ENCODE measurements around the gene RABL6. TPM values are rescaled to one million over a fixed set of nuclear protein-coding genes. Genes with fewer than 3 reads are reported as not detected.

The RABL6 gene
- polyA plus RNA-seq, 3 donors: 58.6 to 61.1 (median 59.7) TPM

DNA sequence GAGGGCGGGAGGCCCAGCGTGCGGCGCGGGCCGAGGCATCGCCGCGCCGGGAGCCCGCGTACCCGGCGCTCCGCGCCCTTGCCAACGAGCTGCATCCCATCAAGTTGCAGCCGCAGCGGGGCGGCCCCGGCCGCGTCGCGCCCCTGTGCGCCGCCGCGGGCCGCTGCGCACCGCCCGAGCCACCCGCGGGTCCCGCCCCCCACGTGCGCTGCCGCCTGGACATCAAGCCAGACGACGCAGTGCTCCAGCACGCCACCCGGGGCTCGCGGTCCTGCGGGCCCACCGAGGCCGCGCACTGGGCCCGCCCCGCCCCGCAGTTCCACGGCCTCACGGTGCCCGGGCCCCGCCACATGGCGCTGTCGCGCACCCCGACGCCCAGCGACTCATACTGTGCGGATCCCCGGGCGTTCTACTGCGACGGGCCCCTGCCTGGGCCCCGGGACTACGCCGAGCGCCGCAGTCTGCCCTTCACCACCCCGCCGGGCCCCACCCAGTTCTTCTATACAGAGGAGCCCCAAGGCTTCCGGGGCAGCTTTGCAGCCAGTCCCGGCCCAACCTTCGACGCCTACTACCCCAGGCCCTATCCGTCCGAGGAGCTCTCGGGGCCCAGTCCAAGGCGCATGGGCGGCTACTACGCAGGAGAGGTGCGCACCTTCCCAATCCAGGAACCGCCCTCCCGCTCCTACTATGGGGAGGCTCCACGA lies 37.2 kb downstream of the RABL6 start:
- no peak for DNase-seq (ENCODE audit: low read depth in 3 of 3, low spot score in 2 of 3)

DNA sequence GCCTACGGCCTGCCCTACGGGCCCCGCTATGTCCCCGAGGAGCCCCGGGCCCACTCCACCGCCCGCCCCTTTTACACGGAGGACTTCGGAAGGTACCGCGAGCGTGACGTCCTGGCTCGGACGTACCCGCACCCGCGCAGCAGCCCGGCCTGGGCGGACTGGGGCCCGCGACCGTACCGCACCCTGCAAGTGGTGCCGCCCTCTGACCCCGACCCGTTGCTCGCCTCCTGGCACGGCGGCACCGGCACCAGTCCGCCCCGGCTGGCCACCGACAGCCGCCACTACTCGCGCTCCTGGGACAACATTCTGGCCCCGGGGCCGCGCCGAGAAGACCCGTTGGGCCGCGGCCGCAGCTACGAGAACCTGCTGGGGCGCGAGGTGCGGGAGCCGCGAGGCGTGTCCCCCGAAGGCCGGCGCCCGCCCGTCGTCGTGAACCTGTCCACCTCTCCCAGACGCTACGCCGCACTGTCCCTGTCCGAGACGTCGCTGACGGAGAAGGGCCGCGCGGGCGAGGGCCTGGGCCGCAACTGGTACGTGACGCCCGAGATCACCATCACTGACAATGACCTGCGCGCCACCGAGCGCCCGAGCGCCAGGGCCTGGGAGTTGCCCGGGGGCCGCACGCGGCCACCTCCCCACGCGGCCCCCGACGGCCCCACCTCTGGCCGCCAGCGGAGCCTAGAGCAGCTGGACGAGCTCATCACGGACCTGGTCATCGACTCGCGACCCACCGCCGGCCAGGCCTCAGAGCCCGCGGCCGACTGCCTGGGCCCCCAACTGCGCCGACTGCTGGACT lies 37.9 kb downstream of the RABL6 start:
- no peak for DNase-seq (ENCODE audit: low read depth in 3 of 3, low spot score in 2 of 3)

DNA sequence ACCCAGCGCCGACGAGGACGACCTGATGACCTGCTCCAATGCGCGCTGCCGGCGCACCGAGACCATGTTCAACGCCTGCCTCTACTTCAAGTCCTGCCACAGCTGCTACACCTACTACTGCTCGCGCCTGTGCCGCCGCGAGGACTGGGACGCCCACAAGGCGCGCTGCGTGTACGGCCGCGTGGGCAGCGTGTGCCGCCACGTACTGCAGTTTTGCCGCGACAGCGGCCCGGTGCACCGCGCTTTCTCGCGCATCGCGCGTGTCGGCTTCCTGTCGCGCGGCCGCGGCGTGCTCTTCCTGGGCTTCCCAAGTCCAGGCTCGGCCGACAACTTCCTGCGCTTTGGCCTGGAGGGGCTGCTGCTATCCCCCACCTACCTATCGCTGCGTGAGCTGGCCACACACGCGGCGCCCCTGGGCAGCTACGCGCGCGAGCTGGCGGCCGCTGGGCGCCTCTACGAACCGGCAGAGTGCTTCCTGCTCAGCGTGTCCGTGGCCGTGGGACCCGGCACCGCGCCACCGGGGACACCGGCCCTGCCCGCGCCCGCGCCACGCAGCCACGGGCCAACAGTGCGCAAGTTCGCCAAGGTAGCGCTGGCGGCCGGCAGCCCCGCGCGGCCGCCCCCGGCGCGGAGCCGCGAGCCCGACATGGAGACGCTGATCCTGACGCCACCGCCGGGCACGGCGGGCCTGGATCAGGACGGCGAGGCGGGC lies 38.8 kb downstream of the RABL6 start:
- no peak for DNase-seq (ENCODE audit: low read depth in 3 of 3, low spot score in 2 of 3)

DNA sequence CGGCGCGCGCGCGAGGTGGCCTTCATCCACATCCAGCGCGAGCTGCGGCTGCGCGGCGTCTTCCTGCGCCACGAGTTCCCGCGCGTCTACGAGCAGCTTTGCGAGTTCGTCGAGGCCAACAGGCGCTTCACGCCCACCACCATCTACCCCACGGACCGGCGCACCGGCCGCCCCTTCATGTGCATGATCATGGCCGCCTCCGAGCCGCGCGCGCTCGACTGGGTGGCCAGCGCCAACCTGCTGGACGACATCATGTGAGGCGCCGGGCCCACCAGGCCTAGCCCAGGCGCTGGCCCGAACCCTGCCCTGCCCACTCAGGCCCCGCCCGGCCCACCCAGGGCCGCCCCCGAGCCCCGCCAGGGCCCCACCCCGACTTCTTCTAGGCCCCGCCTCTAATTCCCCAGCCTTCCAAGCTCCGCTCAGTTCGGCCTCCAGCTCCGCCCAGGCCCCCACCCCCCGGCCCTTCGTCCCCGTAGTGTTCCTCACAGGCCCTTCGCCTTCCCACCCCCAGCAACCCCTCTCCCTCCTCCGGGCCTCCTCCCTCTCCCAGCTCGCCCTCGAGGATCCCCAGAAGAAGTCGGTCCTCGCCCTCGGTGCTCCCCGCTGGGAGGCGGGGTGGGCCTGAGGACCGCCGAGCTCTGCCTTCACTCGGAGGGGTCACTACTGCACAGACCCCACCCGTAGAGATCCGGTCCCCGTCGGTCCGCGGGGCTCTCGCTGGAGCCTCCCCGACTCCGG lies 39.5 kb downstream of the RABL6 start:
- DNase-seq (ENCODE audit: low read depth in 3 of 3, low spot score in 2 of 3): no peak

DNA sequence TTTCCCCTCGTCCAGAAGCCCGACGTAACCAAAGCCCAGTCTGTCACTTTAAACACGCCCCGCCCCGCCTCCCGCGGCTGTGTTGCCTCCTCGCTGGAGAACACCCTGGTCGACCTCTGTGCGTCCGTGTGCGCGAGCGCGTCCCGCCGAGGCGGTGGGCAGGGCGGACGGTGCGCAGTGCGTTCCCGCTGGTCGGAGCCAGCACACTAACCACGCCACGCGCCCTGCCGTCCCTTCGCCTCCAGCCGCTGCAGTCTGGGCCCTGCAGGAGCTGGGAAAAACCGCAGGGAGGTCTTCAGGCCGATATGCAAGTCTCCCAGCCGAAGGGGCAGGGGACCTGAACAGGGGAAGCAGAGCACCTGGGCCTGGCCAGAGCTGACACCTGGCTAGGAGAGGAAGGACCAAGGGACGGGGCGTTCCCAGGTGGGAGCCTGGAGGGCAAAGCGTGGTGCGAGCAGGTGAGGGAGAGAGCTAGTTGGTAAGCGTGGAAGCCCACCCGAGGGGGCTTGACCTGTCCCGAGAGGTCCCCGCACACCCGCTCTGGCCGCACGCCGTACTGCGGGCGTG lies 40.2 kb downstream of the RABL6 start:
- DNase-seq (ENCODE audit: low read depth in 3 of 3, low spot score in 2 of 3): no peak

DNA sequence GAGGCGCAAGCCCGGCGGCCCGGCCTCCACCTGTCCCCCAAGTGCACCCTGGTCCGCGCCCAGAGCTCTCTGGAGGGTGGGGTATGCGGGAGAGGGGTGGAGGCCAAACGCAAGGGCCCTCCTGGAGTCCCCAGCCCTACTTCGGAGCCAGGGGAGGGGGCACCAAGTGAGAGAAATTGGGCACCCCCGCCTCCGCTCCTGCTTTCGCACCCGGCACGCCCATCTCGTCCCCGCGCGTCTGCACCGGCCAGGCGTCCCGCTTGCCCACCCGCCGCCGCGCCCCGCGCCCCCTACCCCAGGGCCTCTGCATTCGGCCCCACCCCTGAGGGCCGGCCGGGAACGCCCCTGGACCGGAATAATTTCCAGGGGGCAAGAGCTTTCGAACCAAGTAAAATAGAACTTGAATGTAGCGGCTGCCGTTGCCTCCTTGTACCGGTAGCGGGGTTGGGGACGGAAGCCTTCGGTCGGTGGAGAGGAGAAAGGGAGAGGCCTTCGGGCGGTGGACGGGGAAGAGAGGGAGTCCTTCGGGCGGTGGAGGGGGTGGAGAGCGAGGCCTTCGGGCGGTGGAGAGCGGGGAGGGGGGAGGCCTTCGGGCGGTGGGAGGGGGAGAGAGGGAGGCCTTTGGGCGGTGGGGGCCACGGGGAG lies 40.8 kb downstream of the RABL6 start:
- no peak for DNase-seq (ENCODE audit: low read depth in 3 of 3, low spot score in 2 of 3)

DNA sequence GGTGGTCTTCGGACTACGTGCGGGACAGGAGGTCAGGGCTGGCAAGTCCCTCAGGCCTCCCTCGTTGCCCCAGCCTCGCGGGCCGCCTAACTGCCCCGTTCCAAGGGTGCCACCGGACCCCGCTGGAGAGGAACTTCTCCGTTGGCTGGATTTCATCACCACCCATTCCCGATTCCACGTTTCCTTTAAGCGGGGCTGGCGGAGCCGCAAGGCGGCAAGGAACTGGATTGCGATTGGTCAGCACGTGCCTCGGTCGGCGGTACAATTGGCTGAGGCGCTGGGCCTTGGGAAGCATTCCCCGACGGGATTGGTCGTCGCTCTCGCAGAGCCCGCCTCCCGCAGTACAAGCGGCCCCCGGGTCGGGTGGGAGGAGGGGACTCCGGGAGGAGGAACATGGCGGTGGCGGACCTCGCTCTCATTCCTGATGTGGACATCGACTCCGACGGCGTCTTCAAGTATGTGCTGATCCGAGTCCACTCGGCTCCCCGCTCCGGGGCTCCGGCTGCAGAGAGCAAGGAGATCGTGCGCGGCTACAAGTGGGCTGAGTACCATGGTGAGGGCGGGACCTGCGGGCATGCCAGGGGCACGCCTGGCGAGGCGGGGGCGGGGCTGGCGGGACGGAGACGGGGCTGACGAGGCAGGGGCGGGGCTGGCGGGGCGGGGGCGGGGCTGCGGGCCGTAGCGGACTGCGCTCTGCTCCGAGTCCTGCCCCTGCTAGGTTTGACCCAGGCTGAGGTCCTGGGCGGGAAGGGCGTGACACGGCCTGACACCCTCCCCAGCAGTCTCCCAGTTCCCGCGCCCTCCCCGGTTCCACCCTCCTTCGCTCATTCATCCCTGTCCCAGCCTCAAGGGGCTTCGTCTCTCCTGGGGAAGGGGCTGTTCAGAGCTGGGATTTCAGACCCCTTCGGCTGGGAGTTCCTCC lies 41.6 kb downstream of the RABL6 start, which contains the start of gene PHPT1:
PHPT1 (plus strand) TSS at position 372 of the 922 bp plus-strand sequence; CDS start at position 394, 22 bp downstream.
- peak; percentile 92 to 96 (median 95) for DNase-seq (ENCODE audit: low read depth in 3 of 3, low spot score in 2 of 3)

DNA sequence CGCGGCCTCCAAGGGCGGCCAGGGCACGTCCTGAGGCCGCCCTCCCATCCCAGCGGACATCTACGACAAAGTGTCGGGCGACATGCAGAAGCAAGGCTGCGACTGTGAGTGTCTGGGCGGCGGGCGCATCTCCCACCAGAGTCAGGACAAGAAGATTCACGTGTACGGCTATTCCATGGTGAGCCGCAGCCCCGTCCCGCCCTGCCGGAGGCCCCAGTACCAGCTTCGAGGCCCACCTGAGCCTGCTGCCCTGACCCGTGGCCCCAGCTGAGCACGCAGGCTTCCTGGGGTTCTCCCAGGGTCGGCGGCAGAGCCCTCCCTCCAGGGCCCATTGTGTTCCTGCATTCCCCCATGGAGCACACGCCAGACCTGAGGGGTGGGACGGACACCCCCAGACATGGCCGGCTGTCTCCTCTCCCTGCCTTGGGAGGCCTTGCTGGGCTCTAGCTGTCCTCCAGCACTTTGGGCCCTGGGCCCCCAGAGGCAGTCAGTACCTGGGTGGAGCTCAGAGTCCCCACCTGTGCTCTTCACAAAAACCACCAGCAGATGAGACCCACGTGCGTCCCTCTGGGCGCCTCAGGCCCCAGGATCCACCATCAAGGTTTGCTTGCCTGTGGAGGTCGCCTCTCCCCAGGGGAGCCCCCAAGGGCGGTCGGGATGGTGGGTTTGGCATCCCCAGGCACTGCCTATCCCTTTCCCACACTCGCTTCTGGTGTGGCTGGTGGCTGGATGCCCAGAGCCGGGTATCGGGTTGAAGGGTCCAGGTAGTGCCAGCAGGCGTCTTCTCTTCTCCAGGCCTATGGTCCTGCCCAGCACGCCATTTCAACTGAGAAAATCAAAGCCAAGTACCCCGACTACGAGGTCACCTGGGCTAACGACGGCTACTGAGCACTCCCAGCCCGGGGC lies 42.5 kb downstream of the RABL6 start:
- no peak for DNase-seq (ENCODE audit: low read depth in 3 of 3, low spot score in 2 of 3)

DNA sequence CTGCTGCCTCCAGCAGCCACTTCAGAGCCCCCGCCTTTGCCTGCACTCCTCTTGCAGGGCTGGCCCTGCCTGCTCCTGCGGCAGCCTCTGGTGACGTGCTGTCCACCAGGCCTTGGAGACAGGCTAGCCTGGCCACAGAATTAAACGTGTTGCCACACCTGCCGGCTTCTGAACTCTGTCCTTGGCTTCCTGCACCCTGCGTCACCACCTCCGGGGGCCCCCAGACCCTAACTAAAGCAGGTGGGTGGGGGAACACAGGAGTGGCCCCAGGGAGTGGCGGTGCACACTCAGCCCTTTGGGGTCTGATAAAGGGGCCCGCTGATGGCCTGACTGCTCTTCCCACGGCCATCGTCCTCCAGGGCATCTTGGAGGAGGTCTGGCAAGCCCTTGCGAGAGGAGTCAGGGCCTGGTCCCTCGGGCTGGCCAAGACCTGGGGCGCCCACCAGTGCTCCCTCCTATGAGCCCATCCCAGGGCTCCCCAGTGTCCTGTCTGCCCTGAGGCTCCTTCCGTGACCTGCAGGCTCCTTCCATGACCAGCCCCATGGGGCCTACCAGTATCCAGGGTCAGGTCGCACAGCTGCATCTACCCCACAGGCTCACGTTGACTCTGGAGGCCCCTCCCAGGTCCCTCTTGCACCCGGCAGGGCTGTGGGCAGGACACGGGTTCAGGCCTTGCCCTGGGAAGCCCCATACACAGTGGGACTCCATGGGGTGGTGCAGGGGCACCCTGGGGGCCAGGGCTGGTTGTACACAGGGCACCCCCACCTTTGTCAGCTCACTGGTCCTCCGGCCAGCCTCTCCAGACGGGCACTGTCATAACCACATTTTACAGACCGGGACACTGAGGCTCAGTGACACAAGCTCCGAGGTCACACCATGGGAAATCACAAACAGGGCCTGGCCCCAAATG lies 43.4 kb downstream of the RABL6 start:
- DNase-seq (ENCODE audit: low read depth in 3 of 3, low spot score in 2 of 3): no peak

DNA sequence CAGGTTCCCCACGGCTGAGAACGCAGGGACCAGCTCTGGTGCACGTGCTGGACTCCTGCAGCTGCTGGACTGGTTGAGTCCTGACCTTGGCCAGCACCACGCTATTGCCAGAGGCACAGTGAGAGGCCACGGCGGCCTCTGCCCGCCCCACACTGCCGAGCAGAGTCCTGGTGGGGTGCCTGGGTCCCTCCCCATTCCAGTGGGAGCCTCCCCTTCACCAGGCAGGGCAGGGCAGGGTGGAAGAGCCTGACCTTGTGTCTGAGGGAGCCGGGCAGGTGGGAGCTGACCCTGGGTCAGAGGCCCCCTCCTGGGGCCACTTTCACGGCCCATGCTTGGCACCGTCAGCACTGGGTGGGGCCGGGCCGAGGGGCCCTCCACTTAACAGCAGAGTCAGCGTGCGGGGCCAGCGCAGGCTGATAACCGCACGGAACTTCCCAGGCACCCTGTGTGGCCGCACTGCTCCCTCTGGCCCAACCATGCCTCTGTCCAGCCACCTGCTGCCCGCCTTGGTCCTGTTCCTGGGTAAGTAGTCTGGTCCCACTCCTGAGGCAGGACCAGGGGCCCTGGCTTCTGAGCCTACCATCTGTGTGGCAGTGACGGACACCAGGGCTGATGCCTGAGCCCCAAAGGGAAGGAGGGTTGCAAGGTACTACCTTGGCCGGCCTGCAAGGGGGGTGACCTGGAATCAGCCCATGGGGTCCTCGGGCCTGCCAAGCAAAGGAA lies 44.4 kb downstream of the RABL6 start, which contains the start of gene MAMDC4:
MAMDC4 (plus strand) TSS at position 406 of the 723 bp plus-strand sequence; CDS start at position 477, 71 bp downstream.
- no peak for DNase-seq (ENCODE audit: low read depth in 3 of 3, low spot score in 2 of 3)

DNA sequence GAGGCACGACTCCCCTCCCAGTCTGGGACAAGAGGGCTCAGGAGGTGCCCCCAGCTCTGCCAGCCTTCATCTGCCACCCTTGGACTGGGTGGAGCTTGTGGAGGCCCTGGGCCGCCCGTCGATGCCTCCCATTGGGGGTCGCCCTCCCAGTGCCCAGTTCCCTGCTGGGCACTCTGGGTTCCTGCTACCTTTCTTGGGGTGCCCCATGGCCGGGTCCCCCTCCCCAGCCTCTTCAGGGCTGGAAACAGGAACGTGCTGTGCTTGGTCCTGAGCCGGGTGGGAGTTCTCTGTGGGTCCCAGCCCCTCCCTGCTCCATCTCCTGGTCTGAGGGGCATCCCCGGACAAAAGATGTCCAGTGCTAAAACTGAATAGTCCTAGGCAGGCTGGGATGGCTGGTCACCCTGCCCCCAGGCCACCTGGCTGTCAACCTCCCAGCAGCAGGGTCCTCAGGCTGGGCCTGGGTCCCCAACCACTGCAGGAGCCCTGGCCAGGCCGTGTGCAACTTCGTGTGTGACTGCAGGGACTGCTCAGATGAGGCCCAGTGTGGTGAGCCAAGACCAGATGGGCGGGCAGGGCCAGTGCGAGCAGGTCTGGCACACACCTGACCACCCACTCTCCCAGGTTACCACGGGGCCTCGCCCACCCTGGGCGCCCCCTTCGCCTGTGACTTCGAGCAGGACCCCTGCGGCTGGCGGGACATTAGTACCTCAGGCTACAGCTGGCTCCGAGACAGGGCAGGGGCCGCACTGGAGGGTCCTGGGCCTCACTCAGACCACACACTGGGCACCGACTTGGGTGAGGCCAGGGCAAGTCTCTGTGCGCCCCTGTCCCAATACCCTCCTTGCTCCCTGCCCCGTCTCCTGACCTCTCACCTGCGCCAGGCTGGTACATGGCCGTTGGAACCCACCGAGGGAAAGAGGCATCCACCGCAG lies 45.2 kb downstream of the RABL6 start:
- no peak for DNase-seq (ENCODE audit: low read depth in 3 of 3, low spot score in 2 of 3)

DNA sequence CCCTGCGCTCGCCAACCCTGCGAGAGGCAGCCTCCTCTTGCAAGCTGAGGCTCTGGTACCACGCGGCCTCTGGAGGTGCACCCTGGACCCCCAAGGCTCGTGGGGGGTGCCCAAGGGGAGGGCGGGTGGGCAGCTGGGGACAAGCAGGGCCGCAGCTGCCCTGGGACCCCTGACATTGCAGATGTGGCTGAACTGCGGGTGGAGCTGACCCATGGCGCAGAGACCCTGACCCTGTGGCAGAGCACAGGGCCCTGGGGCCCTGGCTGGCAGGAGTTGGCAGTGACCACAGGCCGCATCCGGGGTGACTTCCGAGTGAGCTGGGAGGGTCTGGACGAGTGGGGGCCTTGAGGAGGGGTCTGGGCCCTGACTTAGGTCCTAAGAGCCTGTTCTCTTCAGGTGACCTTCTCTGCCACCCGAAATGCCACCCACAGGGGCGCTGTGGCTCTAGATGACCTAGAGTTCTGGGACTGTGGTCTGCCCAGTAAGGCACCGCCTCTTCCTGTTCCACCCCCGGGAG lies 45.9 kb downstream of the RABL6 start:
- no peak for DNase-seq (ENCODE audit: low read depth in 3 of 3, low spot score in 2 of 3)

DNA sequence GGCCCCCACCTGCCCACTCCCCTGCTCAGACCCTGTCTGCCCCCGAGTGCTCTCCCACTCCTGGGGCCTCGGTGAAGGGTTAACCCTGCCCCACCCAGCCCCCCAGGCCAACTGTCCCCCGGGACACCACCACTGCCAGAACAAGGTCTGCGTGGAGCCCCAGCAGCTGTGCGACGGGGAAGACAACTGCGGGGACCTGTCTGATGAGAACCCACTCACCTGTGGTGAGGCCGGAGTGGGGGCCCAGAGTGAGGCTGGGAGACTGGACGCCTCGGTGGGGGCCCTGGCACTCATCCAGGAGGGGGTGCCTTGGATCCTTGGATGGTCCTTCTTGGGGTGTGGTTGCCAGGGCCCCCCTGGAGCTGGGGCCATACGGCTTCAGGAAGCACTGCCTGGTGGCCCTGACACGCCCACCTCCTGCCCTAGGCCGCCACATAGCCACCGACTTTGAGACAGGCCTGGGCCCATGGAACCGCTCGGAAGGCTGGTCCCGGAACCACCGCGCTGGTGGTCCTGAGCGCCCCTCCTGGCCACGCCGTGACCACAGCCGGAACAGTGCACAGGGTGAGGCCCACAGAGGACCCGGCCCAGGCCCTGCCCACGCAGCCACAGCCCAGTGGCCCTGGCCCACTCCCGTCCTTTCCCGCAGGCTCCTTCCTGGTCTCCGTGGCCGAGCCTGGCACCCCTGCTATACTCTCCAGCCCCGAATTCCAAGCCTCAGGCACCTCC lies 46.5 kb downstream of the RABL6 start:
- no peak for DNase-seq (ENCODE audit: low read depth in 3 of 3, low spot score in 2 of 3)
